WTC11 (cell line): ENCODE measurements around the gene CDH7. TPM values are rescaled to one million over a fixed set of nuclear protein-coding genes. Genes with fewer than 3 reads are reported as not detected.

Source experiments
- ATAC-seq: fragments of 200-7000 bp; cut with Tn5 transposase; 2 replicates; pipeline ENCODE4 v1.10.0; 2021; ENCODE audit warnings: mild to moderate bottlenecking, moderate library complexity
- CTCF ChIA-PET: fragments of 300-600 bp; sonication (Branson Sonifier 250); formaldehyde crosslinking; loops from one replicate; lab custom pipeline; 2021; ENCODE audit warnings: antibody characterized with exemption; lab: Charles Lee
- POLR2A ChIA-PET: fragments of 350-600 bp; sonication (Branson Sonifier 250); formaldehyde crosslinking; loops from one replicate; lab custom pipeline; 2021; ENCODE audit warnings: antibody characterized with exemption; lab: Charles Lee
- DNase-seq: peaks from one replicate; pipeline ENCODE4 v3.0.0; 2021; ENCODE audit warnings: low spot score
- H3K27ac Mint-ChIP-seq: 2 replicates; pipeline ENCODE4 v1.8.0; 2021; ENCODE audit warnings: mixed read lengths
- H3K27me3 Mint-ChIP-seq: 2 replicates; pipeline ENCODE4 v1.8.0; 2021; ENCODE audit warnings: low read depth, mild to moderate bottlenecking, moderate library complexity, mixed read lengths
- H3K36me3 Mint-ChIP-seq: 2 replicates; pipeline ENCODE4 v1.8.0; 2021; ENCODE audit warnings: mixed read lengths
- H3K4me1 Mint-ChIP-seq: 2 replicates; pipeline ENCODE4 v1.8.0; 2022; ENCODE audit warnings: mixed read lengths
- H3K4me3 Mint-ChIP-seq: 2 replicates; pipeline ENCODE4 v1.8.0; 2021; ENCODE audit warnings: mild to moderate bottlenecking, moderate library complexity, mixed read lengths
- H3K9me3 Mint-ChIP-seq: 2 replicates; pipeline ENCODE4 v1.8.0; 2021; ENCODE audit warnings: mixed read lengths
- ESRRA ChIP-seq: sonication (generic); formaldehyde crosslinking; IDR thresholded peaks from 2 replicates; pipeline ENCODE4 v1.8.1; 2022; ENCODE audit warnings: mild to moderate bottlenecking, missing genetic modification reagents, borderline replicate concordance
- FOXK1 ChIP-seq: sonication (generic); formaldehyde crosslinking; IDR thresholded peaks from 2 replicates; pipeline ENCODE4 v1.8.0; 2022; ENCODE audit warnings: mild to moderate bottlenecking, moderate library complexity, missing genetic modification reagents
- FOXP1 ChIP-seq: sonication (generic); formaldehyde crosslinking; IDR thresholded peaks from 2 replicates; pipeline ENCODE4 v1.8.0; 2022; ENCODE audit warnings: missing genetic modification reagents, mild to moderate bottlenecking, moderate library complexity, borderline replicate concordance
- JAZF1 ChIP-seq: fragments of 250-450 bp; sonication (Bioruptor Pico); IDR thresholded peaks from 2 replicates; pipeline ENCODE4 v1.9.0; 2021; ENCODE audit warnings: moderate library complexity, mild to moderate bottlenecking, inconsistent platforms
- JUN ChIP-seq: sonication (generic); formaldehyde crosslinking; IDR thresholded peaks from 2 replicates; pipeline ENCODE4 v1.8.0; 2023; ENCODE audit warnings: mild to moderate bottlenecking, missing genetic modification reagents
- PRRX2 ChIP-seq: fragments of 250-450 bp; sonication (Bioruptor Pico); IDR thresholded peaks from 2 replicates; pipeline ENCODE4 v1.8.0; 2021; ENCODE audit warnings: mild to moderate bottlenecking
- SOX15 ChIP-seq: fragments of 250-450 bp; sonication (Bioruptor Pico); IDR thresholded peaks from 2 replicates; pipeline ENCODE4 v1.9.0; 2021; ENCODE audit warnings: mild to moderate bottlenecking
- ZNF219 ChIP-seq: sonication (generic); formaldehyde crosslinking; IDR thresholded peaks from 2 replicates; pipeline ENCODE4 v1.8.0; 2023; ENCODE audit warnings: missing genetic modification reagents, mild to moderate bottlenecking, borderline replicate concordance
- ZNF396 ChIP-seq: fragments of 250-450 bp; sonication (Bioruptor Pico); IDR thresholded peaks from 2 replicates; pipeline ENCODE4 v1.8.0; 2021; ENCODE audit warnings: mild to moderate bottlenecking, moderate library complexity, borderline replicate concordance
- ZNF423 ChIP-seq: fragments of 250-450 bp; sonication (Bioruptor Pico); IDR thresholded peaks from 2 replicates; pipeline ENCODE4 v2.1.2; 2022; ENCODE audit warnings: mild to moderate bottlenecking, moderate library complexity
- total RNA-seq: library from RNA; stranded (reverse); gene quantifications from 3 replicates; pipeline ENCODE4 v1.2.3, GENCODE V29; 2021
- TF ChIP-seq, protein P1 (sequence below): sonication (generic); formaldehyde crosslinking; IDR thresholded peaks from 2 replicates; pipeline ENCODE4 v1.8.1; 2023; ENCODE audit warnings: mild to moderate bottlenecking, moderate library complexity, missing genetic modification reagents
- TF ChIP-seq, protein P2 (sequence below): sonication (generic); formaldehyde crosslinking; IDR thresholded peaks from 2 replicates; pipeline ENCODE4 v1.8.0; 2022; ENCODE audit warnings: mild to moderate bottlenecking, missing genetic modification reagents
- TF ChIP-seq, protein P3 (sequence below): fragments of 250-450 bp; sonication (Bioruptor Pico); IDR thresholded peaks from 2 replicates; pipeline ENCODE4 v1.9.0; 2021; ENCODE audit warnings: mild to moderate bottlenecking
- TF ChIP-seq, protein P4 (sequence below): fragments of 250-450 bp; sonication (Bioruptor Pico); IDR thresholded peaks from 2 replicates; pipeline ENCODE4 v1.8.0; 2021; ENCODE audit warnings: mild to moderate bottlenecking
- TF ChIP-seq, protein P5 (sequence below): sonication (generic); formaldehyde crosslinking; IDR thresholded peaks from 2 replicates; pipeline ENCODE4 v1.8.1; 2022; ENCODE audit warnings: low read depth, missing genetic modification reagents, borderline replicate concordance
- TF ChIP-seq, protein P6 (sequence below): sonication (generic); formaldehyde crosslinking; IDR thresholded peaks from 2 replicates; pipeline ENCODE4 v1.8.0; 2022; ENCODE audit warnings: mild to moderate bottlenecking, missing genetic modification reagents

Gene CDH7
- total RNA-seq, 1 experiment from 2014 or later: 1.3 TPM

DNA sequence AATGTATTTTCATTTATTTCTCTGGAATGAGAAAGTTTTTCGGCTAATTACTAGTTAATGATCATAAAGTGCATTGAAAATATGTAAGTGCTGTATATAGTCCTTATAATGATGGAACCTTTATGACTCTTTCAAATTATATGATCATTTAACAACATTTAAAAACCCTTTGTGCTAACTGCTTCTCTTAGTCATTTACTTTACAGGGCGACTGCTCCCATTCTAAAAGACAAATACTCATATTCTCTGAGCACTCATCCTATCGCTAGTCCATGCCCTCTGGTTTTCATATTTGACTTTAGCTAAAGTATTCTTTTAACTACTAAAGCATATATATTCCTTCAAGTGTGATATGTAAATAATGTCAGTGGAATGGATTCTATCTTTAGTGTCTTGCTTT, 168.2 kb downstream of the CDH7 start (continued):
- TF ChIP-seq SOX15 (CRISPR knock-in tag) (no peak), JAZF1 (CRISPR knock-in tag) (no peak), FOXK1 (CRISPR knock-in tag) (no peak), ESRRA (CRISPR knock-in tag) (no peak)
- TF ChIP-seq, protein P1, sequence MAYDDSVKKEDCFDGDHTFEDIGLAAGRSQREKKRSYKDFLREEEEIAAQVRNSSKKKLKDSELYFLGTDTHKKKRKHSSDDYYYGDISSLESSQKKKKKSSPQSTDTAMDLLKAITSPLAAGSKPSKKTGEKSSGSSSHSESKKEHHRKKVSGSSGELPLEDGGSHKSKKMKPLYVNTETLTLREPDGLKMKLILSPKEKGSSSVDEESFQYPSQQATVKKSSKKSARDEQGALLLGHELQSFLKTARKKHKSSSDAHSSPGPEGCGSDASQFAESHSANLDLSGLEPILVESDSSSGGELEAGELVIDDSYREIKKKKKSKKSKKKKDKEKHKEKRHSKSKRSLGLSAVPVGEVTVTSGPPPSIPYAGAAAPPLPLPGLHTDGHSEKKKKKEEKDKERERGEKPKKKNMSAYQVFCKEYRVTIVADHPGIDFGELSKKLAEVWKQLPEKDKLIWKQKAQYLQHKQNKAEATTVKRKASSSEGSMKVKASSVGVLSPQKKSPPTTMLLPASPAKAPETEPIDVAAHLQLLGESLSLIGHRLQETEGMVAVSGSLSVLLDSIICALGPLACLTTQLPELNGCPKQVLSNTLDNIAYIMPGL (CRISPR knock-in tag): no peak
- TF ChIP-seq, protein P2, sequence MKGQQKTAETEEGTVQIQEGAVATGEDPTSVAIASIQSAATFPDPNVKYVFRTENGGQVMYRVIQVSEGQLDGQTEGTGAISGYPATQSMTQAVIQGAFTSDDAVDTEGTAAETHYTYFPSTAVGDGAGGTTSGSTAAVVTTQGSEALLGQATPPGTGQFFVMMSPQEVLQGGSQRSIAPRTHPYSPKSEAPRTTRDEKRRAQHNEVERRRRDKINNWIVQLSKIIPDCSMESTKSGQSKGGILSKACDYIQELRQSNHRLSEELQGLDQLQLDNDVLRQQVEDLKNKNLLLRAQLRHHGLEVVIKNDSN: no peak

DNA sequence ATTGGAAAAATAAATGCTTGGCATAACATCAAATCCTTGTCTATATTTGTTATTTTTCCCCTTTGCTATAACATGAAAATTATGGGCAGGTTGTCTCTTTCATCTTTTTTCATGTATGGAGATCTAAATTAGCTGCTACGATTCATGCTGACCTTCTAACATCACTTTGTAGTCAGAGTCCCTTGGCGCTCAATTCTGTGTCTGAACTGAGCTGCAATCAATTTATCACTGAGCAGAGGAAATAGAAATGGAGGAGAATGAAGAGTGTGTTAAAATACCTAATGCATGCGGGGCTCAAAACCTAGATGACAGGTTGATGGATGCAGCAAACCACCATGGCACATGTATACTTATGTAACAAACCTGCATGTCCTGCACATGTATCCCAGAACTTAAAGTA, 168.9 kb downstream of the CDH7 start:
- DNase-seq: no peak
- no peaks in the 10 kb centered on the region for H3K9me3 Mint-ChIP-seq
- H3K4me3 Mint-ChIP-seq: no peak overlapping the region
- H3K36me3 Mint-ChIP-seq: no peaks in the 10 kb centered on the region
- no peak overlapping the region for H3K27ac Mint-ChIP-seq
- H3K27me3 Mint-ChIP-seq: peaks cover 60% of the 10 kb centered on the region
- 0 out of 2 replicates have a peak, but pooled peaks cover 2% of the 10 kb centered on the region for H3K4me1 Mint-ChIP-seq
- ChIA-PET POLR2A (no interaction called here), CTCF (no interaction called here)
- no peak for ATAC-seq
- TF ChIP-seq ZNF396 (CRISPR knock-in tag) (no peak), PRRX2 (CRISPR knock-in tag) (no peak), FOXP1 (no peak)
- TF ChIP-seq, protein P3, sequence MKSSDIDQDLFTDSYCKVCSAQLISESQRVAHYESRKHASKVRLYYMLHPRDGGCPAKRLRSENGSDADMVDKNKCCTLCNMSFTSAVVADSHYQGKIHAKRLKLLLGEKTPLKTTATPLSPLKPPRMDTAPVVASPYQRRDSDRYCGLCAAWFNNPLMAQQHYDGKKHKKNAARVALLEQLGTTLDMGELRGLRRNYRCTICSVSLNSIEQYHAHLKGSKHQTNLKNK (CRISPR knock-in tag): no peak
- TF ChIP-seq, protein P4, sequence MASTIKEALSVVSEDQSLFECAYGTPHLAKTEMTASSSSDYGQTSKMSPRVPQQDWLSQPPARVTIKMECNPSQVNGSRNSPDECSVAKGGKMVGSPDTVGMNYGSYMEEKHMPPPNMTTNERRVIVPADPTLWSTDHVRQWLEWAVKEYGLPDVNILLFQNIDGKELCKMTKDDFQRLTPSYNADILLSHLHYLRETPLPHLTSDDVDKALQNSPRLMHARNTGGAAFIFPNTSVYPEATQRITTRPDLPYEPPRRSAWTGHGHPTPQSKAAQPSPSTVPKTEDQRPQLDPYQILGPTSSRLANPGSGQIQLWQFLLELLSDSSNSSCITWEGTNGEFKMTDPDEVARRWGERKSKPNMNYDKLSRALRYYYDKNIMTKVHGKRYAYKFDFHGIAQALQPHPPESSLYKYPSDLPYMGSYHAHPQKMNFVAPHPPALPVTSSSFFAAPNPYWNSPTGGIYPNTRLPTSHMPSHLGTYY (CRISPR knock-in tag): no peak
- TF ChIP-seq, protein P5, sequence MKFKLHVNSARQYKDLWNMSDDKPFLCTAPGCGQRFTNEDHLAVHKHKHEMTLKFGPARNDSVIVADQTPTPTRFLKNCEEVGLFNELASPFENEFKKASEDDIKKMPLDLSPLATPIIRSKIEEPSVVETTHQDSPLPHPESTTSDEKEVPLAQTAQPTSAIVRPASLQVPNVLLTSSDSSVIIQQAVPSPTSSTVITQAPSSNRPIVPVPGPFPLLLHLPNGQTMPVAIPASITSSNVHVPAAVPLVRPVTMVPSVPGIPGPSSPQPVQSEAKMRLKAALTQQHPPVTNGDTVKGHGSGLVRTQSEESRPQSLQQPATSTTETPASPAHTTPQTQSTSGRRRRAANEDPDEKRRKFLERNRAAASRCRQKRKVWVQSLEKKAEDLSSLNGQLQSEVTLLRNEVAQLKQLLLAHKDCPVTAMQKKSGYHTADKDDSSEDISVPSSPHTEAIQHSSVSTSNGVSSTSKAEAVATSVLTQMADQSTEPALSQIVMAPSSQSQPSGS: no peak

DNA sequence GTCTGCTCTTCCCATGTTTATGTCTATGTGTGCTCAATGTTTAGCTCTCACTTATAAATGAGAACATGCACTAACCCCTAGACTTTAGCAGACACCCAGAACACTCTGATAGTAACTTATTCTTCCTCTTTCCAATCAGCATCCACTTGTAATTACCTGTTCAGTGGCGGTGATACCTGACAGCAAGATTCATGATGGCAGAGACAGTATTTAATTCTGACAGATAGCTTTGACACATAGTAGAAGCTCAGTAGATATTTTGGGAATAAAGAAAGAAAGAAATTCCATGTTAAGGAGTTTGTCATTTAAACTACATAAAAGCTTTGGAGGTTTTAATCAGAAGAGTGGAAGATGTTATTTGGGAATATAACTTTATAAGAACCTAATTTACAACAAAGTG, 171.3 kb downstream of the CDH7 start:
- TF ChIP-seq, protein P6, sequence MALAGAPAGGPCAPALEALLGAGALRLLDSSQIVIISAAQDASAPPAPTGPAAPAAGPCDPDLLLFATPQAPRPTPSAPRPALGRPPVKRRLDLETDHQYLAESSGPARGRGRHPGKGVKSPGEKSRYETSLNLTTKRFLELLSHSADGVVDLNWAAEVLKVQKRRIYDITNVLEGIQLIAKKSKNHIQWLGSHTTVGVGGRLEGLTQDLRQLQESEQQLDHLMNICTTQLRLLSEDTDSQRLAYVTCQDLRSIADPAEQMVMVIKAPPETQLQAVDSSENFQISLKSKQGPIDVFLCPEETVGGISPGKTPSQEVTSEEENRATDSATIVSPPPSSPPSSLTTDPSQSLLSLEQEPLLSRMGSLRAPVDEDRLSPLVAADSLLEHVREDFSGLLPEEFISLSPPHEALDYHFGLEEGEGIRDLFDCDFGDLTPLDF (CRISPR knock-in tag): no peak
- TF ChIP-seq ZNF423 (no peak), JUN (CRISPR knock-in tag) (no peak), ZNF219 (CRISPR knock-in tag) (no peak)
- TF ChIP-seq, all 79 proteins: peak for 0
- ChIA-PET POLR2A (interaction anchor here (0.5 kb wide), 1 partner anchor 53 kb away, joined by 13 read pairs; no protein-coding TSS in a partner anchor), CTCF (no interaction called here)
- DNase-seq: no peak
- Mint-ChIP-seq H3K27me3 (peaks cover 48% of the 10 kb centered on the region), H3K4me1 (0 out of 2 replicates have a peak, but pooled peaks cover 2% of the 10 kb centered on the region), H3K36me3 (no peaks in the 10 kb centered on the region), H3K27ac (no peak overlapping the region), H3K9me3 (no peaks in the 10 kb centered on the region), H3K4me3 (no peak overlapping the region)
- no peak for ATAC-seq
